ENCODE results near the gene FGB. TPM values are rescaled to one million over a fixed set of nuclear protein-coding genes. Genes with fewer than 3 reads are reported as not detected.

Gene FGB
- total and polyA plus RNA-seq, 2 of the 13 experiments (the other 11 are each of a cell fraction or from before 2014, with no cell fraction given), result 226 to 784 TPM

DNA sequence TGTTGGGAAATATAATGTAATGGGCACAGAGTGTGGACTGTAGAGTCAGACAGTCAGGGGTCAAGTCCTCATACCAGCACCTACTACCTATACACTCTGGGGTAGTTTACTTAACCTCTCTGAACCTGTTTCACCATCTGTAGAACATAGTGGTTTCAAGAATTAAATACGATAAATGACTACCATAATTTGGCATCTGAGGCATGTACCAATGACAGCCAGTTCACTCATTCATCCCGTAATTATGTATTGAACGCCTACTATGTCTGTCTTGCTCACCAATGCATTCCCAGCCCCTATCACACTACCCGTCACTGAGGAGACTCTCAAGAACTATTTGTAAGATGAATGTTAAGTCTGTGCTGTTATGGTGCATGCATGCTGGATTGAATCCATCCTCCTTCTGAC lies 2.0 kb upstream of the FGB start (continued):
- TF ChIP-seq ETV6 (CRISPR knock-in tag; conservative IDR thresholded peaks at IDR 0.05), result no peak
- TF ChIP-seq IKZF1 (IDR thresholded peaks at IDR 0.05), result no peak
- TF ChIP-seq, protein P1, sequence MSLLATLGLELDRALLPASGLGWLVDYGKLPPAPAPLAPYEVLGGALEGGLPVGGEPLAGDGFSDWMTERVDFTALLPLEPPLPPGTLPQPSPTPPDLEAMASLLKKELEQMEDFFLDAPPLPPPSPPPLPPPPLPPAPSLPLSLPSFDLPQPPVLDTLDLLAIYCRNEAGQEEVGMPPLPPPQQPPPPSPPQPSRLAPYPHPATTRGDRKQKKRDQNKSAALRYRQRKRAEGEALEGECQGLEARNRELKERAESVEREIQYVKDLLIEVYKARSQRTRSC (CRISPR knock-in tag; IDR thresholded peaks at IDR 0.05; ENCODE audit: low read depth), result no peak
- TF ChIP-seq, protein P2, sequence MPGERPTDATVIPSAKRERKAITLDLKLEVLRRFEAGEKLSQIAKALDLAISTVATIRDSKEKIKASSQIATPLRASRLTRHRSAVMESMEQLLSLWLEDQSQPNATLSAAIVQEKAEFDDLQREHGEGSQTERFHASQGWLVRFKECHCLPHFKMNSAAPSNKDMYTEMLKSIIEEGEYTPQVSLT (CRISPR knock-in tag; IDR thresholded peaks at IDR 0.05; ENCODE audit: borderline replicate concordance, low read depth), result no peak
- no peak for TF ChIP-seq KLF13 (CRISPR knock-in tag; IDR thresholded peaks at IDR 0.05)
- TF ChIP-seq ZNF12 (CRISPR knock-in tag; IDR thresholded peaks at IDR 0.05), result peak; percentile 94
- TF ChIP-seq MAFK (conservative IDR thresholded peaks at IDR 0.05 in 1 of 2, IDR thresholded peaks at IDR 0.05 in 1 of 2; ENCODE audit: low read length in 2 of 2), result no peak
- TF ChIP-seq ZFP36 (IDR thresholded peaks at IDR 0.05; ENCODE audit: borderline replicate concordance, low read depth, low read length, partially characterized antibody), result no peak
- TF ChIP-seq, protein P3, sequence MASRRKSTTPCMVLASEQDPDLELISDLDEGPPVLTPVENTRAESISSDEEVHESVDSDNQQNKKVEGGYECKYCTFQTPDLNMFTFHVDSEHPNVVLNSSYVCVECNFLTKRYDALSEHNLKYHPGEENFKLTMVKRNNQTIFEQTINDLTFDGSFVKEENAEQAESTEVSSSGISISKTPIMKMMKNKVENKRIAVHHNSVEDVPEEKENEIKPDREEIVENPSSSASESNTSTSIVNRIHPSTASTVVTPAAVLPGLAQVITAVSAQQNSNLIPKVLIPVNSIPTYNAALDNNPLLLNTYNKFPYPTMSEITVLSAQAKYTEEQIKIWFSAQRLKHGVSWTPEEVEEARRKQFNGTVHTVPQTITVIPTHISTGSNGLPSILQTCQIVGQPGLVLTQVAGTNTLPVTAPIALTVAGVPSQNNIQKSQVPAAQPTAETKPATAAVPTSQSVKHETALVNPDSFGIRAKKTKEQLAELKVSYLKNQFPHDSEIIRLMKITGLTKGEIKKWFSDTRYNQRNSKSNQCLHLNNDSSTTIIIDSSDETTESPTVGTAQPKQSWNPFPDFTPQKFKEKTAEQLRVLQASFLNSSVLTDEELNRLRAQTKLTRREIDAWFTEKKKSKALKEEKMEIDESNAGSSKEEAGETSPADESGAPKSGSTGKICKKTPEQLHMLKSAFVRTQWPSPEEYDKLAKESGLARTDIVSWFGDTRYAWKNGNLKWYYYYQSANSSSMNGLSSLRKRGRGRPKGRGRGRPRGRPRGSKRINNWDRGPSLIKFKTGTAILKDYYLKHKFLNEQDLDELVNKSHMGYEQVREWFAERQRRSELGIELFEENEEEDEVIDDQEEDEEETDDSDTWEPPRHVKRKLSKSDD (CRISPR knock-in tag; IDR thresholded peaks at IDR 0.05; ENCODE audit: low read depth), result no peak
- no peak for TF ChIP-seq SIX4 (CRISPR knock-in tag; IDR thresholded peaks at IDR 0.05)
- no peak for TF ChIP-seq NFE2L1 (CRISPR knock-in tag; IDR thresholded peaks at IDR 0.05; ENCODE audit: borderline replicate concordance)
- TF ChIP-seq, protein P4, sequence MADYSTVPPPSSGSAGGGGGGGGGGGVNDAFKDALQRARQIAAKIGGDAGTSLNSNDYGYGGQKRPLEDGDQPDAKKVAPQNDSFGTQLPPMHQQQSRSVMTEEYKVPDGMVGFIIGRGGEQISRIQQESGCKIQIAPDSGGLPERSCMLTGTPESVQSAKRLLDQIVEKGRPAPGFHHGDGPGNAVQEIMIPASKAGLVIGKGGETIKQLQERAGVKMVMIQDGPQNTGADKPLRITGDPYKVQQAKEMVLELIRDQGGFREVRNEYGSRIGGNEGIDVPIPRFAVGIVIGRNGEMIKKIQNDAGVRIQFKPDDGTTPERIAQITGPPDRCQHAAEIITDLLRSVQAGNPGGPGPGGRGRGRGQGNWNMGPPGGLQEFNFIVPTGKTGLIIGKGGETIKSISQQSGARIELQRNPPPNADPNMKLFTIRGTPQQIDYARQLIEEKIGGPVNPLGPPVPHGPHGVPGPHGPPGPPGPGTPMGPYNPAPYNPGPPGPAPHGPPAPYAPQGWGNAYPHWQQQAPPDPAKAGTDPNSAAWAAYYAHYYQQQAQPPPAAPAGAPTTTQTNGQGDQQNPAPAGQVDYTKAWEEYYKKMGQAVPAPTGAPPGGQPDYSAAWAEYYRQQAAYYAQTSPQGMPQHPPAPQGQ (CRISPR knock-in tag; IDR thresholded peaks at IDR 0.05; ENCODE audit: borderline replicate concordance), result no peak
- no peak for TF ChIP-seq ZNF264 (CRISPR knock-in tag; IDR thresholded peaks at IDR 0.05)
- no peak for TF ChIP-seq DR1 (CRISPR knock-in tag; IDR thresholded peaks at IDR 0.05)
- no peak for TF ChIP-seq ARID2 (CRISPR knock-in tag; IDR thresholded peaks at IDR 0.05; ENCODE audit: borderline replicate concordance)
- TF ChIP-seq ZNF24 (IDR thresholded peaks at IDR 0.05), result no peak
- TF ChIP-seq, protein P5, sequence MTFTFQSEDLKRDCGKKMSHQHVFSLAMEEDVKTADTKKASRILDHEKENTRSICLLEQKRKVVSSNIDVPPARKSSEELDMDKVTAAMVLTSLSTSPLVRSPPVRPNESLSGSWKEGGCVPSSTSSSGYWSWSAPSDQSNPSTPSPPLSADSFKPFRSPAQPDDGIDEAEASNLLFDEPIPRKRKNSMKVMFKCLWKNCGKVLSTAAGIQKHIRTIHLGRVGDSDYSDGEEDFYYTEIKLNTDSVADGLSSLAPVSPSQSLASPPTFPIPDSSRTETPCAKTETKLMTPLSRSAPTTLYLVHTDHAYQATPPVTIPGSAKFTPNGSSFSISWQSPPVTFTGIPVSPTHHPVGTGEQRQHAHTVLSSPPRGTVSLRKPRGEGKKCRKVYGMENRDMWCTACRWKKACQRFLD (CRISPR knock-in tag; IDR thresholded peaks at IDR 0.05; ENCODE audit: borderline replicate concordance), result no peak
- TF ChIP-seq PTBP1 (IDR thresholded peaks at IDR 0.05; ENCODE audit: low read depth, low read length, poor library complexity, severe bottlenecking), result no peak
- TF ChIP-seq ZNF274 (CRISPR knock-in tag; IDR thresholded peaks at IDR 0.05), result no peak
- TF ChIP-seq ZNF501 (CRISPR knock-in tag; IDR thresholded peaks at IDR 0.05), result no peak
- no peak for TF ChIP-seq PHB2 (IDR thresholded peaks at IDR 0.05; ENCODE audit: partially characterized antibody)
- TF ChIP-seq EEA1 (CRISPR knock-in tag; IDR thresholded peaks at IDR 0.05; ENCODE audit: borderline replicate concordance), result no peak
- no peak for TF ChIP-seq SMYD3 (CRISPR knock-in tag; IDR thresholded peaks at IDR 0.05)
- TF ChIP-seq, protein P6, sequence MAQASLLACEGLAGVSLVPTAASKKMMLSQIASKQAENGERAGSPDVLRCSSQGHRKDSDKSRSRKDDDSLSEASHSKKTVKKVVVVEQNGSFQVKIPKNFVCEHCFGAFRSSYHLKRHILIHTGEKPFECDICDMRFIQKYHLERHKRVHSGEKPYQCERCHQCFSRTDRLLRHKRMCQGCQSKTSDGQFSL (CRISPR knock-in tag; IDR thresholded peaks at IDR 0.05), result no peak
- no peak for TF ChIP-seq TP53 (CRISPR knock-in tag; conservative IDR thresholded peaks at IDR 0.05)
- TF ChIP-seq ZNF3 (CRISPR knock-in tag; IDR thresholded peaks at IDR 0.05), result no peak
